Left ventricle myocardium superior (tissue), 1 donor: Measurements from ENCODE around the gene MAPK8. TPM values are rescaled to one million over a fixed set of nuclear protein-coding genes. Genes with fewer than 3 reads are reported as not detected.

Experiments
- ATAC-seq: fragments of 200-7000 bp; cut with Tn5 transposase; one replicate; pipeline ENCODE4 v1.9.1; 2020; ENCODE audit warnings: mild to moderate bottlenecking, moderate library complexity
- DNase-seq: peaks from one replicate; pipeline ENCODE4 v3.0.0-alpha.2; 2020
- intact Hi-C: fragments of 100-400 bp; cut with micrococcal nuclease; formaldehyde crosslinking; loops from one replicate; pipeline ENCODE4 v1.11.0; 2022
- total RNA-seq: library from RNA; stranded (reverse); fragmentation: NEBNext Ultra II Directional; extraction: Animal tissue kit (Norgen Biotek cat#: 25700); gene quantifications from one replicate; pipeline ENCODE4 v1.2.1, GENCODE V29; 2021
- donor health status: DM: no; HTN: yes; CAD: no; lungs with severe emphysema.

The MAPK8 gene
- total RNA-seq, 1 donor from 2014 or later = 38.4 TPM

GRCh38 chr10:48464871-48465736 lies 158.6 kb downstream of the MAPK8 start:
- ATAC-seq = peak; percentile 92
- DNase-seq = peak; percentile 84
- intact Hi-C loops = no loop called here

GRCh38 chr10:48465860-48466521 lies 159.5 kb downstream of the MAPK8 start:
- ATAC-seq (peak; percentile 2), DNase-seq (no peak)
- intact Hi-C loops = no loop called here

- ATAC-seq = no peak
- intact Hi-C loops = no loop called here
- no peak for DNase-seq
These were observed 160.2 kb downstream of the MAPK8 start for GRCh38 chr10:48466611-48467240.

- ATAC-seq (no peak), DNase-seq (no peak)
- intact Hi-C loops = no loop called here
These were observed 161.2 kb downstream of the MAPK8 start for GRCh38 chr10:48467669-48468068.

GRCh38 chr10:48468130-48468790 lies 161.8 kb downstream of the MAPK8 start:
- intact Hi-C loops = no loop called here
- DNase-seq (no peak), ATAC-seq (no peak)

GRCh38 chr10:48468866-48469511 lies 162.5 kb downstream of the MAPK8 start:
- intact Hi-C loops = no loop called here
- DNase-seq (no peak), ATAC-seq (no peak)

GRCh38 chr10:48469516-48470020 lies 163.1 kb downstream of the MAPK8 start:
- intact Hi-C loops = no loop called here
- no peak for DNase-seq

GRCh38 chr10:48470115-48470892 lies 163.8 kb downstream of the MAPK8 start:
- no peak for DNase-seq
- intact Hi-C loops = no loop called here
- peak; percentile 23 for ATAC-seq

More at GRCh38 chr10:48469516-48470020, 163.1 kb downstream of the MAPK8 start:
- ATAC-seq = no peak

- ATAC-seq (no peak), DNase-seq (no peak)
- intact Hi-C loops = no loop called here
These were observed 164.7 kb downstream of the MAPK8 start for GRCh38 chr10:48470893-48471805.

- DNase-seq = no peak
- intact Hi-C loops = no loop called here
These were observed 166.1 kb downstream of the MAPK8 start for GRCh38 chr10:48472501-48473069.

GRCh38 chr10:48473704-48474103 lies 167.2 kb downstream of the MAPK8 start:
- ATAC-seq (no peak), DNase-seq (no peak)
- intact Hi-C loops = no loop called here

More at GRCh38 chr10:48472501-48473069, 166.1 kb downstream of the MAPK8 start:
- ATAC-seq = no peak

- intact Hi-C loops = no loop called here
- ATAC-seq (no peak), DNase-seq (no peak)
These were observed 168.4 kb downstream of the MAPK8 start for GRCh38 chr10:48474765-48475365.

GRCh38 chr10:48475943-48476278 lies 169.4 kb downstream of the MAPK8 start:
- no peak for ATAC-seq
- intact Hi-C loops = no loop called here
- DNase-seq = no peak

- no peak for ATAC-seq
- DNase-seq = no peak
- intact Hi-C loops = no loop called here
These were observed 170.0 kb downstream of the MAPK8 start for GRCh38 chr10:48476279-48476982.

GRCh38 chr10:48477141-48477540 lies 170.7 kb downstream of the MAPK8 start:
- no peak for DNase-seq
- intact Hi-C loops = no loop called here
- ATAC-seq = no peak

- DNase-seq (no peak), ATAC-seq (no peak)
- intact Hi-C loops = no loop called here
These were observed 171.1 kb downstream of the MAPK8 start for GRCh38 chr10:48477616-48478015.
